ENCODE results near the gene SLAMF9. TPM values are rescaled to one million over a fixed set of nuclear protein-coding genes. Genes with fewer than 3 reads are reported as not detected.

The SLAMF9 gene
- total and polyA plus RNA-seq, 2 donors (not counting 3 experiments of a cell fraction or from before 2014, with no cell fraction given): not detected

DNA sequence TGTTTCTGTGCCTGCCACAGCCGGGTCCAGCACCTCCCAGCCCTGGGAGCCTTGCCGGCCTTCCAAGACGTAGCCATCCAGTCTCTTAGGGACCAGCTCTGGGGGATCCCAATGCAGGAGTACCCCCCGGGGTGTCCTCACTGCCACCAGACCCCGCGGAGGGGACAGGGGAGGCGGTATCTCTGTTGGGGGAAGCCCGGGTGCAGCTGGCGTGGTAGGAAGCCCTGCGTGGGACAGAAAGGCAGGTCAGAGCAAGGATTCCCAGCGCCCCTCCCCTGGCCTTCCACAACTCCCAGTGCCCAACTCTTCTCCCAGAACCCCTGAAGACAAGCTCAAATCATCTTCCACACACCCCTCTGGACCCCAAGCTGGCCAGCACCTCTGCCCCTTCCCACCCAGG is 23.8 kb downstream of the SLAMF9 start:
- intact Hi-C loops (cut with micrococcal nuclease): no loop called here

More for the DNA sequence above, 23.8 kb downstream of the SLAMF9 start:
- H3K4me3 ChIP-seq (replicated peaks in 1 of 3; ENCODE audit: insufficient read depth in 1 of 3, low read depth in 1 of 3, low read length in 3 of 3): no peak overlapping the region
- H3K79me2 ChIP-seq (ENCODE audit: control insufficient read depth, insufficient read depth, low read length): peaks cover under 1% of the 10 kb centered on the region
- no peak for FAIRE-seq
- dilution Hi-C loops (cut with MboI; ENCODE audit: extremely low pct_ligation_motif_present, low sequenced_read_pairs): no loop called here
- peaks cover 0 to 4% of the 10 kb centered on the region in 2 experiments for H3K27me3 ChIP-seq (ENCODE audit: control insufficient read depth in 2 of 2, insufficient read depth in 2 of 2, low read length in 2 of 2)
- no peaks in the 10 kb centered on the region for H3K36me3 ChIP-seq (ENCODE audit: control insufficient read depth in 2 of 2, extremely low read depth in 1 of 2, insufficient read depth in 2 of 2, low read length in 2 of 2)
- CTCF ChIA-PET: interaction anchor here (1.4 to 2.0 kb wide), 3 partner anchors 39 to 78 kb away, joined by 4 to 9 read pairs (median 6); no protein-coding TSS in a partner anchor
- no peak overlapping the region for H3K4me2 ChIP-seq (ENCODE audit: insufficient read depth, low read length)
- DNase-seq (ENCODE audit: low read depth, low spot score): no peak
- no peak overlapping the region for H2AFZ ChIP-seq (ENCODE audit: low read depth, low read length)
- POLR2A ChIA-PET: no interaction called here
- no peak overlapping the region for H3K9ac ChIP-seq (replicated peaks; ENCODE audit: extremely low read depth, insufficient read depth, low read length)
- H3K4me1 ChIP-seq (ENCODE audit: control insufficient read depth, extremely low read depth, insufficient read depth, low read length): peaks cover 4% of the 10 kb centered on the region
- no peaks in the 10 kb centered on the region for H3K9me3 ChIP-seq (replicated peaks; ENCODE audit: control insufficient read depth, insufficient read depth, low read length)
- no TSS peak for BruUV-seq (replicated peaks)
- no peak overlapping the region for H3K27ac ChIP-seq (ENCODE audit: insufficient read depth, low read depth, low read length)
- H3K9me1 ChIP-seq (replicated peaks; ENCODE audit: control insufficient read depth, extremely low read depth, insufficient read depth, low read length): no peaks in the 10 kb centered on the region
- no peaks in the 10 kb centered on the region for H4K20me1 ChIP-seq (replicated peaks; ENCODE audit: control insufficient read depth, extremely low read depth, insufficient read depth, low read length)
- no peak for TF ChIP-seq JUN (IDR thresholded peaks at IDR 0.05; ENCODE audit: borderline replicate concordance, insufficient read depth, insufficient read length, low read depth)
- no peak for TF ChIP-seq EZH2 (IDR thresholded peaks at IDR 0.05; ENCODE audit: borderline replicate concordance, low read depth, low read length, severe bottlenecking)
- TF ChIP-seq POLR2A (IDR thresholded peaks at IDR 0.05; ENCODE audit: low read depth, low read length): no peak
- TF ChIP-seq GATA2 (IDR thresholded peaks at IDR 0.05; ENCODE audit: insufficient read depth, insufficient read length, low read depth, low read length): no peak
- TF ChIP-seq, protein P1, sequence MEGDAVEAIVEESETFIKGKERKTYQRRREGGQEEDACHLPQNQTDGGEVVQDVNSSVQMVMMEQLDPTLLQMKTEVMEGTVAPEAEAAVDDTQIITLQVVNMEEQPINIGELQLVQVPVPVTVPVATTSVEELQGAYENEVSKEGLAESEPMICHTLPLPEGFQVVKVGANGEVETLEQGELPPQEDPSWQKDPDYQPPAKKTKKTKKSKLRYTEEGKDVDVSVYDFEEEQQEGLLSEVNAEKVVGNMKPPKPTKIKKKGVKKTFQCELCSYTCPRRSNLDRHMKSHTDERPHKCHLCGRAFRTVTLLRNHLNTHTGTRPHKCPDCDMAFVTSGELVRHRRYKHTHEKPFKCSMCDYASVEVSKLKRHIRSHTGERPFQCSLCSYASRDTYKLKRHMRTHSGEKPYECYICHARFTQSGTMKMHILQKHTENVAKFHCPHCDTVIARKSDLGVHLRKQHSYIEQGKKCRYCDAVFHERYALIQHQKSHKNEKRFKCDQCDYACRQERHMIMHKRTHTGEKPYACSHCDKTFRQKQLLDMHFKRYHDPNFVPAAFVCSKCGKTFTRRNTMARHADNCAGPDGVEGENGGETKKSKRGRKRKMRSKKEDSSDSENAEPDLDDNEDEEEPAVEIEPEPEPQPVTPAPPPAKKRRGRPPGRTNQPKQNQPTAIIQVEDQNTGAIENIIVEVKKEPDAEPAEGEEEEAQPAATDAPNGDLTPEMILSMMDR (IDR thresholded peaks at IDR 0.05; ENCODE audit: extremely low read depth in 1 of 2, insufficient read depth in 1 of 2, low read depth in 1 of 2, low read length in 2 of 2): no peak
- TF ChIP-seq MYC (IDR thresholded peaks at IDR 0.05; ENCODE audit: low read depth, low read length): no peak
- no peak for TF ChIP-seq MAX (IDR thresholded peaks at IDR 0.05; ENCODE audit: insufficient read depth, insufficient read length)
- TF ChIP-seq FOS (IDR thresholded peaks at IDR 0.05; ENCODE audit: borderline replicate concordance, insufficient read depth, low read length): no peak
- TF ChIP-seq POLR2AphosphoS5 (IDR thresholded peaks at IDR 0.05; ENCODE audit: insufficient read depth, low read depth, low read length): no peak

Data from endothelial cell of umbilical vein (primary cell).